ENCODE measurements around the gene RFPL3.

DNA sequence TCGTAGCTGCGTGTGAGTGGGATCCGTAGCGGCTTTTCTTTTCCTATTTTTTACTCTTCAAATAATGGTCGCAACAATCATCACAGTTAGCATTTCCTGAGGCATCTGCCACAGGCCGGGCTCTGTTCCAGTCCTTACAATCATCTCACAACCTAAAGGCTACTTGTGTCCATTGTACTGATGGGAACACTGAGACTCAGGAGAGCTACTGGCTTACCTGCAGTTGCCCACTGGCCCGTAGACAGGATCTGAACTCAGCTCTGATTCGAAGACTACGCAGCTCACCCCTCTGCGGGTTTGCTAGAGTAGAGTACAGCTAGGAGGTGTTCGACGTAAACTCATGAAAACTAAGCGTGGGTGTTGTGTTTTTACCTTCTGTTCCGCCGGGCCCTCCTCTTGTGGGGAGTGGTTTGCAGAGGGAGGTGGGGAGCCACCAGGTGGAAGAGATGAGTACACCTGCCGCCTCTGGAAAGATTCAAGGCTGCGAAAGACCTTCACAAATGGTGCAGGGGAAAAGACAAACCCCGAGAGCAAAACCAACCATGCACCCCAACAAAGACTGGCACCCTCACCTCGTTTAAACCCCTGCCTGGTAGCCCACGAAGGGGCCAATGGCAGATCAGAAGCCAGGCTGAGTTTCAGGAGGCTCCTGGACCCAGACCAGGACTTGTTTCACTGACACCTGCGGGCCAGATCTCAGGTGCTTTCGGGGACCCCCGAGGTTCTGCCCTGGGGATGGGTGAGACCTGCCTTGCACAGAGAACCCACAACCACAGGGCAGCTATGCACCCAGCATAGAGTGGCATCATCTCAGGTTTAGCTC is 18.3 kb upstream of the RFPL3 start:
- TF ChIP-seq ZFP30 (CRISPR knock-in tag; IDR thresholded peaks at IDR 0.05) (no peak), ZC3H10 (CRISPR knock-in tag; IDR thresholded peaks at IDR 0.05) (no peak), RARB (CRISPR knock-in tag; IDR thresholded peaks at IDR 0.05) (no peak), ARNTL (CRISPR knock-in tag; IDR thresholded peaks at IDR 0.05; ENCODE audit: borderline replicate concordance, low read depth) (no peak), ISL1 (CRISPR knock-in tag; IDR thresholded peaks at IDR 0.05) (no peak), CSRNP3 (CRISPR knock-in tag; IDR thresholded peaks at IDR 0.05) (no peak), BACH2 (CRISPR knock-in tag; IDR thresholded peaks at IDR 0.05; ENCODE audit: borderline replicate concordance) (no peak), POU6F1 (CRISPR knock-in tag; IDR thresholded peaks at IDR 0.05; ENCODE audit: borderline replicate concordance, low read depth) (no peak)
- TF ChIP-seq, protein P1, sequence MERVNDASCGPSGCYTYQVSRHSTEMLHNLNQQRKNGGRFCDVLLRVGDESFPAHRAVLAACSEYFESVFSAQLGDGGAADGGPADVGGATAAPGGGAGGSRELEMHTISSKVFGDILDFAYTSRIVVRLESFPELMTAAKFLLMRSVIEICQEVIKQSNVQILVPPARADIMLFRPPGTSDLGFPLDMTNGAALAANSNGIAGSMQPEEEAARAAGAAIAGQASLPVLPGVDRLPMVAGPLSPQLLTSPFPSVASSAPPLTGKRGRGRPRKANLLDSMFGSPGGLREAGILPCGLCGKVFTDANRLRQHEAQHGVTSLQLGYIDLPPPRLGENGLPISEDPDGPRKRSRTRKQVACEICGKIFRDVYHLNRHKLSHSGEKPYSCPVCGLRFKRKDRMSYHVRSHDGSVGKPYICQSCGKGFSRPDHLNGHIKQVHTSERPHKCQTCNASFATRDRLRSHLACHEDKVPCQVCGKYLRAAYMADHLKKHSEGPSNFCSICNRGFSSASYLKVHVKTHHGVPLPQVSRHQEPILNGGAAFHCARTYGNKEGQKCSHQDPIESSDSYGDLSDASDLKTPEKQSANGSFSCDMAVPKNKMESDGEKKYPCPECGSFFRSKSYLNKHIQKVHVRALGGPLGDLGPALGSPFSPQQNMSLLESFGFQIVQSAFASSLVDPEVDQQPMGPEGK (CRISPR knock-in tag; IDR thresholded peaks at IDR 0.05; ENCODE audit: borderline replicate concordance), result no peak

Measured in SK-N-SH treated with all-trans-retinoic acid at 6 μM for 48 hours (cell line).